Upper lobe of left lung (tissue), 6 donors: ENCODE results near the gene MAP4K4. TPM values are rescaled to one million over a fixed set of nuclear protein-coding genes. Genes with fewer than 3 reads are reported as not detected.

Experiments used
- ATAC-seq, 2 donors: fragments of 200-7000 bp; cut with Tn5 transposase; one replicate each; pipeline ENCODE4 v1.9.1; 2022; ENCODE audit warnings: mild to moderate bottlenecking in 2 of 2, moderate library complexity in 2 of 2; ENCODE audit not compliant: low FRiP score in 2 of 2
- DNase-seq, 2 donors: peaks; one replicate each; pipeline ENCODE4 v3.0.0-alpha.2; 2019 to 2020
- H3K27ac ChIP-seq, 4 donors: fragments of 200-600 bp; sonication (generic); one replicate each; pipeline ENCODE4 v1.5.1; 2016 to 2019
- H3K27me3 ChIP-seq, 4 donors: fragments of 200-600 bp; sonication (generic); one replicate each; pipeline ENCODE4 v1.5.1; 2017 to 2019
- H3K36me3 ChIP-seq, 4 donors: fragments of 200-600 bp; sonication (generic); one replicate each; pipeline ENCODE4 v1.5.1; 2016 to 2019
- H3K4me1 ChIP-seq, 4 donors: fragments of 200-600 bp; sonication (generic); one replicate each; pipeline ENCODE4 v1.5.1; 2018 to 2019
- H3K4me3 ChIP-seq, 4 donors: fragments of 200-600 bp; sonication (generic); one replicate each; pipeline ENCODE4 v1.5.1; 2017 to 2019; ENCODE audit warnings: mild to moderate bottlenecking in 2 of 4, moderate library complexity in 1 of 4
- H3K9me3 ChIP-seq, 4 donors: fragments of 200-600 bp; sonication (generic); one replicate each; pipeline ENCODE4 v1.5.1; 2018 to 2019
- EP300 ChIP-seq, 4 donors: sonication (generic); formaldehyde crosslinking; IDR thresholded peaks; one replicate each; pipeline ENCODE4 v1.5.1; 2017; ENCODE audit warnings: antibody characterized with exemption in 4 of 4, control low read depth in 2 of 4
- POLR2A ChIP-seq, 4 donors: fragments of 450-650 bp; IDR thresholded peaks; one replicate each; pipeline ENCODE4 v1.5.1; 2016 to 2017; ENCODE audit warnings: antibody characterized with exemption in 4 of 4, mild to moderate bottlenecking in 2 of 4
- POLR2AphosphoS5 ChIP-seq, 2 donors: sonication (generic); formaldehyde crosslinking; IDR thresholded peaks; one replicate each; pipeline ENCODE4 v1.5.1; 2017; ENCODE audit warnings: antibody characterized with exemption in 2 of 2
- WGBS, 2 donors: methylation state at CpG; one replicate each; pipeline ENCODE4 v1.1.5; 2017 to 2018; 5-methylcytosine and 5-hydroxymethylcytosine counted together
- total RNA-seq, 6 donors: library from RNA; depleted of rRNA in 4 of 6; stranded (reverse); fragments of >200 nt in 4 of 6; gene quantifications; one replicate each; pipeline versions ENCODE4 v1.1.0 to v1.2.1, GENCODE V29; 2016 to 2021
- TF ChIP-seq, protein P1 (sequence below), 6 experiments: fragments of 450-650 bp in 4 of 6; fragments of 200-600 bp in 2 of 6; sonication (generic) in 2 of 6; IDR thresholded peaks; one replicate each; pipeline ENCODE4 v1.5.1; 2016 to 2019; ENCODE audit warnings: antibody characterized with exemption in 6 of 6
- donor health status: DM: no; HTN: no; CAD: no; lungs with moderate emphysema.
- donor health status: DM: no; HTN: yes; CAD: no; lungs with severe emphysema.

Gene MAP4K4
- total RNA-seq, 6 donors from 2014 or later = 49.8 to 88.0 (median 56.4) TPM

- no peaks in the 10 kb centered on the region for H3K27me3 ChIP-seq
- H3K4me3 ChIP-seq = no peak overlapping the region
- DNase-seq (no peak), ATAC-seq (no peak)
- no peak overlapping the region for H3K27ac ChIP-seq
- 94 to 100% methylated on average over 2 to 3 of the region's 3 CpGs for WGBS, 2 donors
- H3K36me3 ChIP-seq = no peaks in the 10 kb centered on the region
- H3K9me3 ChIP-seq = no peaks in the 10 kb centered on the region
- TF ChIP-seq POLR2AphosphoS5 (IDR thresholded peaks at IDR 0.05) (no peak), EP300 (IDR thresholded peaks at IDR 0.05) (no peak), POLR2A (IDR thresholded peaks at IDR 0.05) (no peak)
- TF ChIP-seq, protein P1, sequence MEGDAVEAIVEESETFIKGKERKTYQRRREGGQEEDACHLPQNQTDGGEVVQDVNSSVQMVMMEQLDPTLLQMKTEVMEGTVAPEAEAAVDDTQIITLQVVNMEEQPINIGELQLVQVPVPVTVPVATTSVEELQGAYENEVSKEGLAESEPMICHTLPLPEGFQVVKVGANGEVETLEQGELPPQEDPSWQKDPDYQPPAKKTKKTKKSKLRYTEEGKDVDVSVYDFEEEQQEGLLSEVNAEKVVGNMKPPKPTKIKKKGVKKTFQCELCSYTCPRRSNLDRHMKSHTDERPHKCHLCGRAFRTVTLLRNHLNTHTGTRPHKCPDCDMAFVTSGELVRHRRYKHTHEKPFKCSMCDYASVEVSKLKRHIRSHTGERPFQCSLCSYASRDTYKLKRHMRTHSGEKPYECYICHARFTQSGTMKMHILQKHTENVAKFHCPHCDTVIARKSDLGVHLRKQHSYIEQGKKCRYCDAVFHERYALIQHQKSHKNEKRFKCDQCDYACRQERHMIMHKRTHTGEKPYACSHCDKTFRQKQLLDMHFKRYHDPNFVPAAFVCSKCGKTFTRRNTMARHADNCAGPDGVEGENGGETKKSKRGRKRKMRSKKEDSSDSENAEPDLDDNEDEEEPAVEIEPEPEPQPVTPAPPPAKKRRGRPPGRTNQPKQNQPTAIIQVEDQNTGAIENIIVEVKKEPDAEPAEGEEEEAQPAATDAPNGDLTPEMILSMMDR (IDR thresholded peaks at IDR 0.05) = no peak
- H3K4me1 ChIP-seq = peaks cover 13 to 27% (median 19%) of the 10 kb centered on the region in 4 donors
Measured at GRCh38 chr2:101801496-101801895, 104.0 kb downstream of the MAP4K4 start.

GRCh38 chr2:101802329-101802728 lies 104.8 kb downstream of the MAP4K4 start:
- Histone ChIP-seq H3K27me3 (no peaks in the 10 kb centered on the region), H3K27ac (no peak overlapping the region), H3K4me3 (no peak overlapping the region), H3K9me3 (no peaks in the 10 kb centered on the region), H3K36me3 (no peaks in the 10 kb centered on the region), H3K4me1 (peaks cover 18 to 33% (median 23%) of the 10 kb centered on the region in 4 donors)
- DNase-seq = no peak
- ATAC-seq = peak; percentile 33 to 46
- WGBS, 2 donors = 86% methylated on average over 5 of the region's 5 CpGs
- no peak for TF ChIP-seq EP300 (IDR thresholded peaks at IDR 0.05)

GRCh38 chr2:101803128-101803527 lies 105.6 kb downstream of the MAP4K4 start:
- no peak overlapping the region for H3K4me3 ChIP-seq
- ATAC-seq (no peak), DNase-seq (no peak)
- TF ChIP-seq, protein P1 (IDR thresholded peaks at IDR 0.05) = no peak
- no peak for TF ChIP-seq EP300 (IDR thresholded peaks at IDR 0.05)
- no peak for TF ChIP-seq POLR2AphosphoS5 (IDR thresholded peaks at IDR 0.05)
- no peak for TF ChIP-seq POLR2A (IDR thresholded peaks at IDR 0.05)
- 92 to 100% methylated on average over 1 of the region's 1 CpG for WGBS, 2 donors
- no peaks in the 10 kb centered on the region for H3K36me3 ChIP-seq
- peaks cover 18 to 33% (median 24%) of the 10 kb centered on the region in 4 donors for H3K4me1 ChIP-seq
- H3K27me3 ChIP-seq = no peaks in the 10 kb centered on the region
- H3K9me3 ChIP-seq = no peaks in the 10 kb centered on the region
- H3K27ac ChIP-seq = no peak overlapping the region

GRCh38 chr2:101803945-101804696 lies 106.6 kb downstream of the MAP4K4 start:
- no peak for ATAC-seq
- no peak overlapping the region for H3K27ac ChIP-seq

More at GRCh38 chr2:101803945-101804696, 106.6 kb downstream of the MAP4K4 start:
- Histone ChIP-seq H3K27me3 (no peaks in the 10 kb centered on the region), H3K4me1 (peaks cover 18 to 33% (median 24%) of the 10 kb centered on the region in 4 donors), H3K36me3 (no peaks in the 10 kb centered on the region), H3K4me3 (no peak overlapping the region), H3K9me3 (no peaks in the 10 kb centered on the region)
- TF ChIP-seq, protein P1 (IDR thresholded peaks at IDR 0.05) = no peak
- TF ChIP-seq EP300 (IDR thresholded peaks at IDR 0.05) (no peak), POLR2A (IDR thresholded peaks at IDR 0.05) (no peak), POLR2AphosphoS5 (IDR thresholded peaks at IDR 0.05) (no peak)
- WGBS, 2 donors = 64 to 75% methylated on average over 8 of the region's 8 CpGs
- DNase-seq = no peak
